HepG2 (cell line): ENCODE measurements around the gene HPS1. TPM values are rescaled to one million over a fixed set of nuclear protein-coding genes. Genes with fewer than 3 reads are reported as not detected.

Source experiments
- HNRNPL ChIP-seq: fragments of 200-400 bp; formaldehyde crosslinking; IDR thresholded peaks from 2 replicates; pipeline ENCODE4 v1.6.1; 2017; ENCODE audit warnings: mild to moderate bottlenecking, low read depth, low read length
- HOXA3 ChIP-seq: sonication (generic); formaldehyde crosslinking; IDR thresholded peaks from 2 replicates; pipeline ENCODE4 v1.5.0; 2020; ENCODE audit warnings: missing genetic modification reagents
- KDM4B ChIP-seq: sonication (generic); formaldehyde crosslinking; IDR thresholded peaks from 2 replicates; pipeline ENCODE4 v1.4.0; 2020; ENCODE audit warnings: missing genetic modification reagents
- PHF8 ChIP-seq: sonication (generic); formaldehyde crosslinking; IDR thresholded peaks from 2 replicates; pipeline ENCODE4 v1.5.0; 2020; ENCODE audit warnings: missing genetic modification reagents
- RELA ChIP-seq: sonication (generic); formaldehyde crosslinking; IDR thresholded peaks from 2 replicates; pipeline ENCODE4 v1.4.0; 2020; ENCODE audit warnings: missing genetic modification reagents
- RXRB ChIP-seq: IDR thresholded peaks from 2 replicates; pipeline ENCODE4 v1.6.1; 2016; ENCODE audit warnings: borderline replicate concordance, missing genetic modification reagents, missing compliant biosample characterization
- TEAD3 ChIP-seq: optimal IDR thresholded peaks from 2 replicates; pipeline ENCODE3; 2016; ENCODE audit warnings: borderline replicate concordance
- XRCC5 ChIP-seq: fragments of 200-400 bp; formaldehyde crosslinking; optimal IDR thresholded peaks from 2 replicates; pipeline ENCODE3; 2017; ENCODE audit warnings: mild to moderate bottlenecking, low read length
- ZBTB7A ChIP-seq: sonication (generic); formaldehyde crosslinking; IDR thresholded peaks from 2 replicates; pipeline ENCODE4 v1.8.0; 2022; ENCODE audit warnings: mild to moderate bottlenecking, missing genetic modification reagents
- ZFX ChIP-seq: sonication (generic); formaldehyde crosslinking; IDR thresholded peaks from 2 replicates; pipeline ENCODE4 v1.4.0; 2020; ENCODE audit warnings: mild to moderate bottlenecking, low read depth, missing genetic modification reagents, moderate library complexity
- ZNF775 ChIP-seq: sonication (generic); formaldehyde crosslinking; IDR thresholded peaks from 2 replicates; pipeline ENCODE4 v1.4.0; 2020; ENCODE audit warnings: missing genetic modification reagents, mild to moderate bottlenecking, moderate library complexity, borderline replicate concordance
- polyA plus RNA-seq, 8 experiments: library from polyadenylated mRNA; depleted of rRNA in 3 of 8; stranded (reverse) in 7 of 8; unstranded in 1 of 8; fragments of >200 nt; fragmentation: Illumina TruSeq in 4 of 8; extraction: Trizol in 4 of 8; gene quantifications; 2 replicates each; pipeline versions ENCODE4 v1.2.1 to v1.2.3, GENCODE V29; 2011 to 2016; ENCODE audit warnings: low read depth in 4 of 8, missing spikeins in 1 of 8, mixed read lengths in 1 of 8; ENCODE audit not compliant: insufficient read depth in 1 of 8
- total RNA-seq, 5 experiments: library from RNA; depleted of rRNA; stranded (reverse); fragments of >200 nt; fragmentation: Illumina TruSeq; extraction: Trizol; gene quantifications; 2 replicates each; pipeline ENCODE4 v1.2.3, GENCODE V29; 2016; ENCODE audit warnings: low read depth in 1 of 5
- TF ChIP-seq, protein P1 (sequence below): IDR thresholded peaks from 2 replicates; pipeline ENCODE4 v1.6.1; 2016; ENCODE audit warnings: missing compliant biosample characterization, missing genetic modification reagents, borderline replicate concordance
- TF ChIP-seq, protein P2 (sequence below): sonication (generic); formaldehyde crosslinking; IDR thresholded peaks from 2 replicates; pipeline ENCODE4 v1.5.0; 2020; ENCODE audit warnings: mild to moderate bottlenecking, missing genetic modification reagents, moderate library complexity
- TF ChIP-seq, protein P3 (sequence below): sonication (generic); formaldehyde crosslinking; IDR thresholded peaks from 2 replicates; pipeline ENCODE4 v1.4.0; 2020; ENCODE audit warnings: missing genetic modification reagents, borderline replicate concordance
- TF ChIP-seq, protein P4 (sequence below): sonication (generic); formaldehyde crosslinking; IDR thresholded peaks from 2 replicates; pipeline ENCODE4 v1.9.0; 2022; ENCODE audit warnings: missing genetic modification reagents, mild to moderate bottlenecking, borderline replicate concordance
- TF ChIP-seq, protein P5 (sequence below): sonication (generic); formaldehyde crosslinking; IDR thresholded peaks from 2 replicates; pipeline ENCODE4 v1.8.1; 2023; ENCODE audit warnings: mild to moderate bottlenecking, moderate library complexity, missing genetic modification reagents
- TF ChIP-seq, protein P6 (sequence below): sonication (generic); formaldehyde crosslinking; conservative IDR thresholded peaks from 2 replicates; pipeline ENCODE4 v1.8.1; 2023; ENCODE audit warnings: missing genetic modification reagents

Gene HPS1
- total and polyA plus RNA-seq, 2 of the 13 experiments (the other 11 are each of a cell fraction or from before 2014, with no cell fraction given) = 24.6 to 25.8 TPM

DNA sequence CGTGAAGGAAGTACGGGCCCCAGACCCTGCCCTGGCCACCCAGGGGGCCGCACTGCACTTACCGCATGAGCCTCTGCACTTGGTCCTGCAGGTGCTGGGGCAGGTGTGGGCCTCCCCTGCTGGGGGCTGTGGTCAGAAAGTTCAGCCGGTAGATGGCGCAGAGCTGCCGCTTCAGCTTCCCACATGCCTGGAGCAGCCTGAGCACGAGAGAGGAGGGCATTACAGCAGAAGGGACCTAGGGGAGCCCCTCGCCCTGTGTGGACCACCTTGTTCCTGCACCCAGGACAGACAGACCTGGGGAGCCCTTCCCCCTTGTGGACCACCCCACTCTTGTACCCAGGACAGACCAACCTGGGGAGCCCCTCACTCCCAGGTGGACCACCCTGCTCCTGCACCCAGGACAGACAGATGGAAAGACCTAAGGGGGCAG lies 23.0 kb downstream of the HPS1 start (continued):
- TF ChIP-seq, protein P1, sequence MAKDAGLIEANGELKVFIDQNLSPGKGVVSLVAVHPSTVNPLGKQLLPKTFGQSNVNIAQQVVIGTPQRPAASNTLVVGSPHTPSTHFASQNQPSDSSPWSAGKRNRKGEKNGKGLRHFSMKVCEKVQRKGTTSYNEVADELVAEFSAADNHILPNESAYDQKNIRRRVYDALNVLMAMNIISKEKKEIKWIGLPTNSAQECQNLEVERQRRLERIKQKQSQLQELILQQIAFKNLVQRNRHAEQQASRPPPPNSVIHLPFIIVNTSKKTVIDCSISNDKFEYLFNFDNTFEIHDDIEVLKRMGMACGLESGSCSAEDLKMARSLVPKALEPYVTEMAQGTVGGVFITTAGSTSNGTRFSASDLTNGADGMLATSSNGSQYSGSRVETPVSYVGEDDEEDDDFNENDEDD = peak; percentile 67; the same call in 1 of the 2 replicates
- 0 out of 2 replicates have a peak, but pooled peaks have one; percentile 24 for TF ChIP-seq HOXA3 (CRISPR knock-in tag)
- TF ChIP-seq, protein P2, sequence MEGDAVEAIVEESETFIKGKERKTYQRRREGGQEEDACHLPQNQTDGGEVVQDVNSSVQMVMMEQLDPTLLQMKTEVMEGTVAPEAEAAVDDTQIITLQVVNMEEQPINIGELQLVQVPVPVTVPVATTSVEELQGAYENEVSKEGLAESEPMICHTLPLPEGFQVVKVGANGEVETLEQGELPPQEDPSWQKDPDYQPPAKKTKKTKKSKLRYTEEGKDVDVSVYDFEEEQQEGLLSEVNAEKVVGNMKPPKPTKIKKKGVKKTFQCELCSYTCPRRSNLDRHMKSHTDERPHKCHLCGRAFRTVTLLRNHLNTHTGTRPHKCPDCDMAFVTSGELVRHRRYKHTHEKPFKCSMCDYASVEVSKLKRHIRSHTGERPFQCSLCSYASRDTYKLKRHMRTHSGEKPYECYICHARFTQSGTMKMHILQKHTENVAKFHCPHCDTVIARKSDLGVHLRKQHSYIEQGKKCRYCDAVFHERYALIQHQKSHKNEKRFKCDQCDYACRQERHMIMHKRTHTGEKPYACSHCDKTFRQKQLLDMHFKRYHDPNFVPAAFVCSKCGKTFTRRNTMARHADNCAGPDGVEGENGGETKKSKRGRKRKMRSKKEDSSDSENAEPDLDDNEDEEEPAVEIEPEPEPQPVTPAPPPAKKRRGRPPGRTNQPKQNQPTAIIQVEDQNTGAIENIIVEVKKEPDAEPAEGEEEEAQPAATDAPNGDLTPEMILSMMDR (CRISPR knock-in tag) = peak; percentile 79
- TF ChIP-seq XRCC5 = peak; percentile 48
- TF ChIP-seq, protein P3, sequence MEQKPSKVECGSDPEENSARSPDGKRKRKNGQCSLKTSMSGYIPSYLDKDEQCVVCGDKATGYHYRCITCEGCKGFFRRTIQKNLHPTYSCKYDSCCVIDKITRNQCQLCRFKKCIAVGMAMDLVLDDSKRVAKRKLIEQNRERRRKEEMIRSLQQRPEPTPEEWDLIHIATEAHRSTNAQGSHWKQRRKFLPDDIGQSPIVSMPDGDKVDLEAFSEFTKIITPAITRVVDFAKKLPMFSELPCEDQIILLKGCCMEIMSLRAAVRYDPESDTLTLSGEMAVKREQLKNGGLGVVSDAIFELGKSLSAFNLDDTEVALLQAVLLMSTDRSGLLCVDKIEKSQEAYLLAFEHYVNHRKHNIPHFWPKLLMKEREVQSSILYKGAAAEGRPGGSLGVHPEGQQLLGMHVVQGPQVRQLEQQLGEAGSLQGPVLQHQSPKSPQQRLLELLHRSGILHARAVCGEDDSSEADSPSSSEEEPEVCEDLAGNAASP (CRISPR knock-in tag) = 0 out of 2 replicates have a peak, but pooled peaks have one; percentile 18
- TF ChIP-seq, protein P4, sequence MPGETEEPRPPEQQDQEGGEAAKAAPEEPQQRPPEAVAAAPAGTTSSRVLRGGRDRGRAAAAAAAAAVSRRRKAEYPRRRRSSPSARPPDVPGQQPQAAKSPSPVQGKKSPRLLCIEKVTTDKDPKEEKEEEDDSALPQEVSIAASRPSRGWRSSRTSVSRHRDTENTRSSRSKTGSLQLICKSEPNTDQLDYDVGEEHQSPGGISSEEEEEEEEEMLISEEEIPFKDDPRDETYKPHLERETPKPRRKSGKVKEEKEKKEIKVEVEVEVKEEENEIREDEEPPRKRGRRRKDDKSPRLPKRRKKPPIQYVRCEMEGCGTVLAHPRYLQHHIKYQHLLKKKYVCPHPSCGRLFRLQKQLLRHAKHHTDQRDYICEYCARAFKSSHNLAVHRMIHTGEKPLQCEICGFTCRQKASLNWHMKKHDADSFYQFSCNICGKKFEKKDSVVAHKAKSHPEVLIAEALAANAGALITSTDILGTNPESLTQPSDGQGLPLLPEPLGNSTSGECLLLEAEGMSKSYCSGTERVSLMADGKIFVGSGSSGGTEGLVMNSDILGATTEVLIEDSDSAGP (CRISPR knock-in tag) = peak; percentile 55; the same call in 1 of the 2 replicates
- TF ChIP-seq, protein P5, sequence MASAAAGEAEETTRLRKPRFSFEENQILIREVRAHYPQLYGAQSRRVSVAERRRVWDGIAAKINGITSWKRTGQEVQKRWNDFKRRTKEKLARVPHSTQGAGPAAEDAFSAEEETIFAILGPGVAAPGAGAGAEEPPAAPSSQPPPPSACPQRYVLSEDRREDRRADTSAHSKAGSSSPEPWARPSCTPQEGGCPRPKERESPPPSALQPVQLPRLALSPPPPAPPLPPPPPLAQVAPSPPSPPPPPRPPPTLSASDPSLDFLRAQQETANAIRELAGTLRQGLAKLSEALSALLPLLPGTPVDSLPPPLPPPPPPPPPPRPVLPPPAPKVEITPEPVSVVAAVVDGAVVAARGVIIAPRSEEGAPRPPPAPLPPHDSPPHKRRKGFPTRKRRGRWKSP = no peak
- TF ChIP-seq, protein P6, sequence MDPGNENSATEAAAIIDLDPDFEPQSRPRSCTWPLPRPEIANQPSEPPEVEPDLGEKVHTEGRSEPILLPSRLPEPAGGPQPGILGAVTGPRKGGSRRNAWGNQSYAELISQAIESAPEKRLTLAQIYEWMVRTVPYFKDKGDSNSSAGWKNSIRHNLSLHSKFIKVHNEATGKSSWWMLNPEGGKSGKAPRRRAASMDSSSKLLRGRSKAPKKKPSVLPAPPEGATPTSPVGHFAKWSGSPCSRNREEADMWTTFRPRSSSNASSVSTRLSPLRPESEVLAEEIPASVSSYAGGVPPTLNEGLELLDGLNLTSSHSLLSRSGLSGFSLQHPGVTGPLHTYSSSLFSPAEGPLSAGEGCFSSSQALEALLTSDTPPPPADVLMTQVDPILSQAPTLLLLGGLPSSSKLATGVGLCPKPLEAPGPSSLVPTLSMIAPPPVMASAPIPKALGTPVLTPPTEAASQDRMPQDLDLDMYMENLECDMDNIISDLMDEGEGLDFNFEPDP = 0 out of 2 replicates have a peak, but pooled peaks have one; percentile 60
- 0 out of 2 replicates have a peak, but pooled peaks have one; percentile 35 for TF ChIP-seq HNRNPL
- peak; percentile 45; the same call in 1 of the 2 replicates for TF ChIP-seq ZFX
- TF ChIP-seq RXRB (CRISPR knock-in tag) = 0 out of 2 replicates have a peak, but pooled peaks have one; percentile 20
- TF ChIP-seq ZNF775 (CRISPR knock-in tag) = no peak
- TF ChIP-seq KDM4B (CRISPR knock-in tag) = no peak
- TF ChIP-seq PHF8 = 0 out of 2 replicates have a peak, but pooled peaks have one; percentile 24
- no peak for TF ChIP-seq RELA (CRISPR knock-in tag)
- TF ChIP-seq TEAD3 (CRISPR knock-in tag) = peak; percentile 44
- 0 out of 2 replicates have a peak, but pooled peaks have one; percentile 34 for TF ChIP-seq ZBTB7A
